ENCODE measurements around the gene BTG4. TPM values are rescaled to one million over a fixed set of nuclear protein-coding genes. Genes with fewer than 3 reads are reported as not detected.

The BTG4 gene
- total and polyA plus RNA-seq, 5 donors from 2014 or later, result 0.23 TPM; not detected in 4

- Mint-ChIP-seq H3K4me3 (no peak overlapping the region), H3K4me1 (no peaks in the 10 kb centered on the region), H3K27ac (peak overlapping the region in 1 of 3 donors; percentile 11), H3K9me3 (peaks cover 0 to 18% (median 2%) of the 10 kb centered on the region in 7 donors), H3K36me3 (peaks cover 12% of the 10 kb centered on the region), H3K27me3 (peaks cover 9% of the 10 kb centered on the region)
- Histone ChIP-seq H3K27me3 (ENCODE audit: control insufficient read depth, insufficient read depth, low read length) (no peaks in the 10 kb centered on the region), H3K36me3 (ENCODE audit: control insufficient read depth, insufficient read depth, low read length) (no peaks in the 10 kb centered on the region), H3K4me3 (ENCODE audit: low read depth, low read length) (no peak overlapping the region), H3K27ac (ENCODE audit: insufficient read depth, low read length, poor library complexity, severe bottlenecking) (no peak overlapping the region), H3K4me1 (ENCODE audit: control insufficient read depth, insufficient read depth, low read length, poor library complexity, severe bottlenecking) (no peaks in the 10 kb centered on the region), H3K9me3 (ENCODE audit: control insufficient read depth in 2 of 2, low read length in 2 of 2) (peaks cover 0 to 9% of the 10 kb centered on the region in 2 experiments)
- ATAC-seq (ENCODE audit: low read depth in 2 of 2) (no peak), DNase-seq (no peak)
These were observed 42.3 kb upstream of the BTG4 start for GRCh38 chr11:111554532-111554931.

GRCh38 chr11:111550258-111550657 lies 38.1 kb upstream of the BTG4 start:
- Mint-ChIP-seq H3K27me3 (peaks cover 10% of the 10 kb centered on the region), H3K27ac (no peak overlapping the region), H3K4me3 (no peak overlapping the region), H3K9me3 (peaks cover 0 to 5% (median 0%) of the 10 kb centered on the region in 7 donors), H3K4me1 (no peaks in the 10 kb centered on the region), H3K36me3 (peaks cover 8% of the 10 kb centered on the region)
- ATAC-seq (ENCODE audit: low read depth in 2 of 2), result no peak
- no peaks in the 10 kb centered on the region for H3K4me1 ChIP-seq (ENCODE audit: control insufficient read depth, insufficient read depth, low read length, poor library complexity, severe bottlenecking)
- H3K27me3 ChIP-seq (ENCODE audit: control insufficient read depth, insufficient read depth, low read length), result no peaks in the 10 kb centered on the region
- H3K9me3 ChIP-seq (ENCODE audit: control insufficient read depth in 2 of 2, low read length in 2 of 2), result no peaks in the 10 kb centered on the region
- no peak overlapping the region for H3K27ac ChIP-seq (ENCODE audit: insufficient read depth, low read length, poor library complexity, severe bottlenecking)
- H3K36me3 ChIP-seq (ENCODE audit: control insufficient read depth, insufficient read depth, low read length), result no peaks in the 10 kb centered on the region
- DNase-seq, result no peak
- no peak overlapping the region for H3K4me3 ChIP-seq (ENCODE audit: low read depth, low read length)

- DNase-seq, result no peak
- ATAC-seq (ENCODE audit: low read depth in 2 of 2), result no peak
These were observed 37.6 kb upstream of the BTG4 start for GRCh38 chr11:111549869-111550203.

DNA sequence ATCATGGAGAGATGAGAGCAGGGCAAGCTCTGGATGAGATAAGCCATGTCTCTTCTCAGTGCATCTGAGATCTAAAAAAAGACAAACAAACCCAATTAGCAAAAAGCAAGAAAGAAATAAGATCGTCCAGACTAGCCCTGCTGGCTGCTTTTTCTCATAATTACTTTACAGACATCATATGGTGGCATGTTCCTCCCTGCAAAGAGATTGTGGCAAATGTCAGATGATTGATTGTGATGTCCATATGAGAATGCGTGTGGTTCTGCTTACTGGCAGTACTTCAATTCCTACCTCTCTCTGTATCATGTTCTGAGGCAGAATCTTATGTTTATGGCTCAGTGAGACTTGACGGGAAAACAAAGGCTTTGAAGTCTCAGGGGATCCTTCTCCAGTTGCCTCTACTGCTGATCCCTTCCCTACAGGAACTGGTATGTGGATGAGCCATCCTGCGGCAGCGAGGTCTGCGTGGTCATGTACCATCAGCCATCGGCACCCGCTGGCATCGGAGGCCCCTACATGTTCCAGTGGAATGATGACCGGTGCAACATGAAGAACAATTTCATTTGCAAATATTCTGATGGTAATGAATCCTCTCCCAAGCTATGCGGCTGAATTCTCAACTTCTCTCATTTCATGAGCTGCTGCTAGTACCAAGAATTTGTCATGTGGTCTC lies 37.1 kb upstream of the BTG4 start:
- Histone ChIP-seq H3K36me3 (ENCODE audit: control insufficient read depth, insufficient read depth, low read length) (no peaks in the 10 kb centered on the region), H3K9me3 (ENCODE audit: control insufficient read depth in 2 of 2, low read length in 2 of 2) (no peaks in the 10 kb centered on the region), H3K4me1 (ENCODE audit: control insufficient read depth, insufficient read depth, low read length, poor library complexity, severe bottlenecking) (no peaks in the 10 kb centered on the region), H3K27me3 (ENCODE audit: control insufficient read depth, insufficient read depth, low read length) (no peaks in the 10 kb centered on the region), H3K27ac (ENCODE audit: insufficient read depth, low read length, poor library complexity, severe bottlenecking) (no peak overlapping the region), H3K4me3 (ENCODE audit: low read depth, low read length) (no peak overlapping the region)
- Mint-ChIP-seq H3K4me1 (no peaks in the 10 kb centered on the region), H3K27ac (no peak overlapping the region), H3K9me3 (no peaks in the 10 kb centered on the region), H3K4me3 (no peak overlapping the region), H3K27me3 (peaks cover 9% of the 10 kb centered on the region), H3K36me3 (peaks cover 4% of the 10 kb centered on the region)
- ATAC-seq (ENCODE audit: low read depth in 2 of 2) (no peak), DNase-seq (no peak)

More at GRCh38 chr11:111549869-111550203, 37.6 kb upstream of the BTG4 start:
- no peaks in the 10 kb centered on the region for H3K27me3 ChIP-seq (ENCODE audit: control insufficient read depth, insufficient read depth, low read length)
- Mint-ChIP-seq H3K27ac (no peak overlapping the region), H3K9me3 (peaks cover 0 to under 1% (median 0%) of the 10 kb centered on the region in 7 donors), H3K4me1 (no peaks in the 10 kb centered on the region), H3K4me3 (no peak overlapping the region), H3K27me3 (peaks cover 9% of the 10 kb centered on the region), H3K36me3 (peaks cover 5% of the 10 kb centered on the region)
- no peaks in the 10 kb centered on the region for H3K9me3 ChIP-seq (ENCODE audit: control insufficient read depth in 2 of 2, low read length in 2 of 2)
- H3K4me3 ChIP-seq (ENCODE audit: low read depth, low read length), result no peak overlapping the region
- H3K4me1 ChIP-seq (ENCODE audit: control insufficient read depth, insufficient read depth, low read length, poor library complexity, severe bottlenecking), result no peaks in the 10 kb centered on the region
- no peaks in the 10 kb centered on the region for H3K36me3 ChIP-seq (ENCODE audit: control insufficient read depth, insufficient read depth, low read length)
- H3K27ac ChIP-seq (ENCODE audit: insufficient read depth, low read length, poor library complexity, severe bottlenecking), result no peak overlapping the region

DNA sequence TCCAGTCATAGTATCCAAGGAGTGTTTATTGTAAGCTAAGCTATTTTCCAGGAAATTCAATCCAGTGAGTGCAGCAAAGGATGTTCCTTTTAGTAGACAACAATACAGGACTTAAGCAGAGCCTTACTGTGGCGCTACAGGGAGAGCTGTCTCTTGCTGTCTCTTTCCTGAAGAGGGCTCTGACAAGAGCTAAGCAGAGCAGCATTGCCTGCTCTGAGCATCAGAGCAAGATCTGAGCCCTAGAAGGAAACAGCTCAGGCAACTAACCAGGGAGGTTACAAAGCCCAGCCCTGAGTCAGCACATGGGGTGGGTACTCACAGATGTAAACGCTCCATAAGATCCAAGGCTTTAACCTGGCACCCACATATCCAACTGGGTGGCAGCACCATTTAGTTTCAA lies 36.3 kb upstream of the BTG4 start:
- Mint-ChIP-seq H3K27ac (no peak overlapping the region), H3K27me3 (peaks cover 13% of the 10 kb centered on the region), H3K36me3 (peaks cover 4% of the 10 kb centered on the region), H3K9me3 (no peaks in the 10 kb centered on the region), H3K4me3 (no peak overlapping the region), H3K4me1 (peaks cover 0 to 1% (median 0%) of the 10 kb centered on the region in 4 donors)
- Histone ChIP-seq H3K27ac (ENCODE audit: insufficient read depth, low read length, poor library complexity, severe bottlenecking) (no peak overlapping the region), H3K4me3 (ENCODE audit: low read depth, low read length) (no peak overlapping the region), H3K27me3 (ENCODE audit: control insufficient read depth, insufficient read depth, low read length) (no peaks in the 10 kb centered on the region), H3K36me3 (ENCODE audit: control insufficient read depth, insufficient read depth, low read length) (no peaks in the 10 kb centered on the region), H3K9me3 (ENCODE audit: control insufficient read depth in 2 of 2, low read length in 2 of 2) (no peaks in the 10 kb centered on the region), H3K4me1 (ENCODE audit: control insufficient read depth, insufficient read depth, low read length, poor library complexity, severe bottlenecking) (no peaks in the 10 kb centered on the region)
- no peak for DNase-seq
- no peak for ATAC-seq (ENCODE audit: low read depth in 2 of 2)

GRCh38 chr11:111542606-111543275 lies 30.6 kb upstream of the BTG4 start:
- no peak for ATAC-seq (ENCODE audit: low read depth in 2 of 2)
- peaks cover 19% of the 10 kb centered on the region for H3K27me3 Mint-ChIP-seq
- Histone ChIP-seq H3K4me1 (ENCODE audit: control insufficient read depth, insufficient read depth, low read length, poor library complexity, severe bottlenecking) (peaks cover 30% of the 10 kb centered on the region), H3K27me3 (ENCODE audit: control insufficient read depth, insufficient read depth, low read length) (peaks cover 2% of the 10 kb centered on the region), H3K27ac (ENCODE audit: insufficient read depth, low read length, poor library complexity, severe bottlenecking) (no peak overlapping the region), H3K4me3 (ENCODE audit: low read depth, low read length) (no peak overlapping the region), H3K36me3 (ENCODE audit: control insufficient read depth, insufficient read depth, low read length) (no peaks in the 10 kb centered on the region), H3K9me3 (ENCODE audit: control insufficient read depth in 2 of 2, low read length in 2 of 2) (no peaks in the 10 kb centered on the region)
- peaks cover 14 to 34% (median 18%) of the 10 kb centered on the region in 4 donors for H3K4me1 Mint-ChIP-seq
- H3K27ac Mint-ChIP-seq, result peak overlapping the region in 1 of 3 donors; percentile 55
- no peaks in the 10 kb centered on the region for H3K9me3 Mint-ChIP-seq
- peaks cover 4% of the 10 kb centered on the region for H3K36me3 Mint-ChIP-seq
- peak overlapping the region; percentile 28 to 89 (median 62) for H3K4me3 Mint-ChIP-seq
- DNase-seq, result no peak

- no peaks in the 10 kb centered on the region for H3K36me3 ChIP-seq (ENCODE audit: control insufficient read depth, insufficient read depth, low read length)
- Mint-ChIP-seq H3K36me3 (peaks cover 4% of the 10 kb centered on the region), H3K27ac (peak overlapping the region; percentile 48 to 72 (median 52)), H3K27me3 (peaks cover 19% of the 10 kb centered on the region), H3K4me3 (peak overlapping the region; percentile 84 to 93 (median 88)), H3K9me3 (no peaks in the 10 kb centered on the region), H3K4me1 (peaks cover 14 to 34% (median 18%) of the 10 kb centered on the region in 4 donors)
- ATAC-seq (ENCODE audit: low read depth in 2 of 2), result no peak
- peak overlapping the region; percentile 64 for H3K4me3 ChIP-seq (ENCODE audit: low read depth, low read length)
- H3K4me1 ChIP-seq (ENCODE audit: control insufficient read depth, insufficient read depth, low read length, poor library complexity, severe bottlenecking), result peaks cover 30% of the 10 kb centered on the region
- H3K9me3 ChIP-seq (ENCODE audit: control insufficient read depth in 2 of 2, low read length in 2 of 2), result no peaks in the 10 kb centered on the region
- peaks cover 2% of the 10 kb centered on the region for H3K27me3 ChIP-seq (ENCODE audit: control insufficient read depth, insufficient read depth, low read length)
- DNase-seq, result peak in 1 of 3 donors; percentile 22
- peak overlapping the region; percentile 43 for H3K27ac ChIP-seq (ENCODE audit: insufficient read depth, low read length, poor library complexity, severe bottlenecking)
These were observed 29.3 kb upstream of the BTG4 start for GRCh38 chr11:111541254-111542061.

All from CD4-positive, CD25-positive, alpha-beta regulatory T cell (primary cell).